ENCODE data around the gene ZNF335.

The ZNF335 gene

GRCh38 chr20:46007671-46008070, 35.7 kb upstream of the ZNF335 start:
- Histone ChIP-seq H3K9me3 (ENCODE audit: control insufficient read depth, low read length) (no peaks in the 10 kb centered on the region), H3K4me3 (ENCODE audit: insufficient read depth in 1 of 2, low read depth in 1 of 2, low read length in 2 of 2) (no peak overlapping the region), H3K27ac (ENCODE audit: low read length, poor library complexity, severe bottlenecking) (no peak overlapping the region), H2BK12ac (ENCODE audit: low read length in 2 of 2) (no peak overlapping the region), H2BK15ac (ENCODE audit: low read depth, poor library complexity, severe bottlenecking) (no peak overlapping the region), H2BK120ac (ENCODE audit: low read depth, low read length) (no peak overlapping the region), H3K14ac (ENCODE audit: low read length in 2 of 2) (no peak overlapping the region), H3K27me3 (ENCODE audit: control insufficient read depth in 1 of 2, insufficient read depth in 1 of 2, low read length in 2 of 2) (peaks cover 32 to 86% of the 10 kb centered on the region in 2 experiments), H3K36me3 (ENCODE audit: control insufficient read depth in 1 of 2, insufficient read depth in 2 of 2, low read depth in 1 of 2, low read length in 2 of 2) (no peaks in the 10 kb centered on the region), H2AFZ (ENCODE audit: low read depth, low read length) (no peak overlapping the region), H3K4ac (ENCODE audit: low read depth in 1 of 2, low read length in 2 of 2) (no peak overlapping the region), H3K18ac (ENCODE audit: low read depth in 1 of 2, low read length in 2 of 2) (no peak overlapping the region), H3K4me1 (ENCODE audit: control insufficient read depth, insufficient read depth, low read depth, low read length) (peaks cover 2% of the 10 kb centered on the region), H3K4me2 (ENCODE audit: low read length, poor library complexity, severe bottlenecking) (no peak overlapping the region), H2BK5ac (ENCODE audit: low read depth, low read length, poor library complexity, severe bottlenecking) (no peak overlapping the region), H2AK5ac (ENCODE audit: low read length, severe bottlenecking) (no peak overlapping the region), H3K79me1 (replicated peaks; ENCODE audit: low read length, poor library complexity, severe bottlenecking) (no peaks in the 10 kb centered on the region), H3K9ac (ENCODE audit: low read length) (no peak overlapping the region), H3K23ac (ENCODE audit: low read length in 2 of 2) (no peak overlapping the region), H4K8ac (ENCODE audit: low read length) (no peak overlapping the region), H4K91ac (ENCODE audit: low read length) (no peak overlapping the region)
- 85% methylated on average over 4 of the region's 4 CpGs for WGBS
- no peak for DNase-seq

GRCh38 chr20:46006964-46007363, 35.0 kb upstream of the ZNF335 start:
- peaks cover 33 to 81% of the 10 kb centered on the region in 2 experiments for H3K27me3 ChIP-seq (ENCODE audit: control insufficient read depth in 1 of 2, insufficient read depth in 1 of 2, low read length in 2 of 2)
- no peak overlapping the region for H4K8ac ChIP-seq (ENCODE audit: low read length)
- H3K14ac ChIP-seq (ENCODE audit: low read length in 2 of 2): no peak overlapping the region
- no peak overlapping the region for H2BK15ac ChIP-seq (ENCODE audit: low read depth, poor library complexity, severe bottlenecking)
- H4K91ac ChIP-seq (ENCODE audit: low read length): no peak overlapping the region
- H2AK5ac ChIP-seq (ENCODE audit: low read length, severe bottlenecking): no peak overlapping the region
- H3K4me1 ChIP-seq (ENCODE audit: control insufficient read depth, insufficient read depth, low read depth, low read length): peaks cover 2% of the 10 kb centered on the region
- no peak overlapping the region for H3K9ac ChIP-seq (ENCODE audit: low read length)
- no peak overlapping the region for H2AFZ ChIP-seq (ENCODE audit: low read depth, low read length)
- no peaks in the 10 kb centered on the region for H3K9me3 ChIP-seq (ENCODE audit: control insufficient read depth, low read length)
- H2BK5ac ChIP-seq (ENCODE audit: low read depth, low read length, poor library complexity, severe bottlenecking): no peak overlapping the region
- no peak for DNase-seq
- H3K27ac ChIP-seq (ENCODE audit: low read length, poor library complexity, severe bottlenecking): no peak overlapping the region
- no peak overlapping the region for H3K4me2 ChIP-seq (ENCODE audit: low read length, poor library complexity, severe bottlenecking)
- no peak overlapping the region for H3K23ac ChIP-seq (ENCODE audit: low read length in 2 of 2)
- H3K18ac ChIP-seq (ENCODE audit: low read depth in 1 of 2, low read length in 2 of 2): no peak overlapping the region
- no peak overlapping the region for H3K4ac ChIP-seq (ENCODE audit: low read depth in 1 of 2, low read length in 2 of 2)
- WGBS: 94% methylated on average over 11 of the region's 11 CpGs
- H3K4me3 ChIP-seq (ENCODE audit: insufficient read depth in 1 of 2, low read depth in 1 of 2, low read length in 2 of 2): no peak overlapping the region
- no peak overlapping the region for H2BK12ac ChIP-seq (ENCODE audit: low read length in 2 of 2)
- H3K79me1 ChIP-seq (replicated peaks; ENCODE audit: low read length, poor library complexity, severe bottlenecking): no peaks in the 10 kb centered on the region
- H3K36me3 ChIP-seq (ENCODE audit: control insufficient read depth in 1 of 2, insufficient read depth in 2 of 2, low read depth in 1 of 2, low read length in 2 of 2): no peaks in the 10 kb centered on the region
- H2BK120ac ChIP-seq (ENCODE audit: low read depth, low read length): no peak overlapping the region

GRCh38 chr20:46006022-46006705, 34.2 kb upstream of the ZNF335 start:
- H3K18ac ChIP-seq (ENCODE audit: low read depth in 1 of 2, low read length in 2 of 2): no peak overlapping the region
- no peaks in the 10 kb centered on the region for H3K36me3 ChIP-seq (ENCODE audit: control insufficient read depth in 1 of 2, insufficient read depth in 2 of 2, low read depth in 1 of 2, low read length in 2 of 2)
- H2BK15ac ChIP-seq (ENCODE audit: low read depth, poor library complexity, severe bottlenecking): no peak overlapping the region
- H3K79me1 ChIP-seq (replicated peaks; ENCODE audit: low read length, poor library complexity, severe bottlenecking): no peaks in the 10 kb centered on the region
- no peak overlapping the region for H4K8ac ChIP-seq (ENCODE audit: low read length)
- no peak overlapping the region for H3K4me2 ChIP-seq (ENCODE audit: low read length, poor library complexity, severe bottlenecking)
- no peak overlapping the region for H3K9ac ChIP-seq (ENCODE audit: low read length)
- peaks cover 40 to 81% of the 10 kb centered on the region in 2 experiments for H3K27me3 ChIP-seq (ENCODE audit: control insufficient read depth in 1 of 2, insufficient read depth in 1 of 2, low read length in 2 of 2)
- no peaks in the 10 kb centered on the region for H3K9me3 ChIP-seq (ENCODE audit: control insufficient read depth, low read length)
- H2AFZ ChIP-seq (ENCODE audit: low read depth, low read length): no peak overlapping the region
- no peak overlapping the region for H4K91ac ChIP-seq (ENCODE audit: low read length)
- H2BK12ac ChIP-seq (ENCODE audit: low read length in 2 of 2): no peak overlapping the region
- no peak overlapping the region for H3K4ac ChIP-seq (ENCODE audit: low read depth in 1 of 2, low read length in 2 of 2)
- H3K4me3 ChIP-seq (ENCODE audit: insufficient read depth in 1 of 2, low read depth in 1 of 2, low read length in 2 of 2): no peak overlapping the region
- no peak overlapping the region for H3K14ac ChIP-seq (ENCODE audit: low read length in 2 of 2)
- H3K23ac ChIP-seq (ENCODE audit: low read length in 2 of 2): no peak overlapping the region
- no peak overlapping the region for H3K27ac ChIP-seq (ENCODE audit: low read length, poor library complexity, severe bottlenecking)
- no peak overlapping the region for H2BK120ac ChIP-seq (ENCODE audit: low read depth, low read length)
- no peak for DNase-seq
- WGBS: 83% methylated on average over 3 of the region's 6 CpGs
- H3K4me1 ChIP-seq (ENCODE audit: control insufficient read depth, insufficient read depth, low read depth, low read length): peaks cover 2% of the 10 kb centered on the region
- no peak overlapping the region for H2BK5ac ChIP-seq (ENCODE audit: low read depth, low read length, poor library complexity, severe bottlenecking)
- no peak overlapping the region for H2AK5ac ChIP-seq (ENCODE audit: low read length, severe bottlenecking)

- Histone ChIP-seq H2BK120ac (ENCODE audit: low read depth, low read length) (no peak overlapping the region), H3K18ac (ENCODE audit: low read depth in 1 of 2, low read length in 2 of 2) (no peak overlapping the region), H2AK5ac (ENCODE audit: low read length, severe bottlenecking) (no peak overlapping the region), H3K23ac (ENCODE audit: low read length in 2 of 2) (no peak overlapping the region), H3K4me3 (ENCODE audit: insufficient read depth in 1 of 2, low read depth in 1 of 2, low read length in 2 of 2) (no peak overlapping the region), H3K9ac (ENCODE audit: low read length) (no peak overlapping the region), H3K9me3 (ENCODE audit: control insufficient read depth, low read length) (no peaks in the 10 kb centered on the region), H4K91ac (ENCODE audit: low read length) (no peak overlapping the region), H2BK15ac (ENCODE audit: low read depth, poor library complexity, severe bottlenecking) (no peak overlapping the region), H3K27ac (ENCODE audit: low read length, poor library complexity, severe bottlenecking) (no peak overlapping the region), H2BK12ac (ENCODE audit: low read length in 2 of 2) (no peak overlapping the region), H3K79me1 (replicated peaks; ENCODE audit: low read length, poor library complexity, severe bottlenecking) (no peaks in the 10 kb centered on the region), H2AFZ (ENCODE audit: low read depth, low read length) (no peak overlapping the region), H3K27me3 (ENCODE audit: control insufficient read depth in 1 of 2, insufficient read depth in 1 of 2, low read length in 2 of 2) (peaks cover 50 to 76% of the 10 kb centered on the region in 2 experiments), H3K14ac (ENCODE audit: low read length in 2 of 2) (no peak overlapping the region), H3K4me1 (ENCODE audit: control insufficient read depth, insufficient read depth, low read depth, low read length) (peaks cover 2% of the 10 kb centered on the region), H2BK5ac (ENCODE audit: low read depth, low read length, poor library complexity, severe bottlenecking) (no peak overlapping the region), H4K8ac (ENCODE audit: low read length) (no peak overlapping the region), H3K36me3 (ENCODE audit: control insufficient read depth in 1 of 2, insufficient read depth in 2 of 2, low read depth in 1 of 2, low read length in 2 of 2) (no peaks in the 10 kb centered on the region), H3K4ac (ENCODE audit: low read depth in 1 of 2, low read length in 2 of 2) (no peak overlapping the region), H3K4me2 (ENCODE audit: low read length, poor library complexity, severe bottlenecking) (no peak overlapping the region)
- 36% methylated on average over 3 of the region's 3 CpGs for WGBS
- DNase-seq: no peak
Measured at GRCh38 chr20:46004889-46005473, 33.0 kb upstream of the ZNF335 start.
